LNCaP clone FGC (cell line): ENCODE data around the gene PVALEF.

Source experiments
- DNase-seq: peaks from one replicate; pipeline ENCODE4 v3.0.0-alpha.2; 2011; ENCODE audit warnings: low read depth
- H3K4me3 ChIP-seq: 2 replicates; pipeline ENCODE4 v1.5.1; 2011; ENCODE audit warnings: mild to moderate bottlenecking, low read depth, low read length, control low read depth
- TF ChIP-seq, protein P1 (sequence below): IDR thresholded peaks from 2 replicates; pipeline ENCODE4 v1.5.1; 2012; ENCODE audit warnings: mild to moderate bottlenecking; ENCODE audit not compliant: control insufficient read depth, insufficient read depth; ENCODE audit errors: extremely low read depth

The PVALEF gene

DNA sequence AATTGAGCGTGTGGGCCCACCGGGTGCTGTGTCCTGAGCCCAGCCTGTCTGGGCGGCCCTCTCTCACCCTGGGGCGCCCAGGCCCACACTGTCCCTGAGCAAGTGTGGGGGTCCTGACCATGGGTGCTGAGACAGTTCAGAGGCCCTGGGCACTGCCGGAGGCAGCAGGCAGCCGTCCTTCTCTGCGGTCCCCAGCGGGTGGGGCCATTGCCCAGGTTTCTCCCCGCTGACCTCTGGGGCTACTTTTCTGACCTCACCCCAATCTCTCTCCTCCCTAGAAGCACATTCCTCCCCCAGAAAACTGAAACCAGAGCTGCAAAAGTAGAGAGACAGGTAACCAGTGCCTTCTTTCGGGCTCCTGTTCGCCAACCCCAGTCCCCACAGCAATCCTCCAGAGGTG, 36.0 kb upstream of the PVALEF start:
- H3K4me3 ChIP-seq: no peak overlapping the region
- TF ChIP-seq, protein P1, sequence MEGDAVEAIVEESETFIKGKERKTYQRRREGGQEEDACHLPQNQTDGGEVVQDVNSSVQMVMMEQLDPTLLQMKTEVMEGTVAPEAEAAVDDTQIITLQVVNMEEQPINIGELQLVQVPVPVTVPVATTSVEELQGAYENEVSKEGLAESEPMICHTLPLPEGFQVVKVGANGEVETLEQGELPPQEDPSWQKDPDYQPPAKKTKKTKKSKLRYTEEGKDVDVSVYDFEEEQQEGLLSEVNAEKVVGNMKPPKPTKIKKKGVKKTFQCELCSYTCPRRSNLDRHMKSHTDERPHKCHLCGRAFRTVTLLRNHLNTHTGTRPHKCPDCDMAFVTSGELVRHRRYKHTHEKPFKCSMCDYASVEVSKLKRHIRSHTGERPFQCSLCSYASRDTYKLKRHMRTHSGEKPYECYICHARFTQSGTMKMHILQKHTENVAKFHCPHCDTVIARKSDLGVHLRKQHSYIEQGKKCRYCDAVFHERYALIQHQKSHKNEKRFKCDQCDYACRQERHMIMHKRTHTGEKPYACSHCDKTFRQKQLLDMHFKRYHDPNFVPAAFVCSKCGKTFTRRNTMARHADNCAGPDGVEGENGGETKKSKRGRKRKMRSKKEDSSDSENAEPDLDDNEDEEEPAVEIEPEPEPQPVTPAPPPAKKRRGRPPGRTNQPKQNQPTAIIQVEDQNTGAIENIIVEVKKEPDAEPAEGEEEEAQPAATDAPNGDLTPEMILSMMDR: no peak
- DNase-seq: no peak

DNA sequence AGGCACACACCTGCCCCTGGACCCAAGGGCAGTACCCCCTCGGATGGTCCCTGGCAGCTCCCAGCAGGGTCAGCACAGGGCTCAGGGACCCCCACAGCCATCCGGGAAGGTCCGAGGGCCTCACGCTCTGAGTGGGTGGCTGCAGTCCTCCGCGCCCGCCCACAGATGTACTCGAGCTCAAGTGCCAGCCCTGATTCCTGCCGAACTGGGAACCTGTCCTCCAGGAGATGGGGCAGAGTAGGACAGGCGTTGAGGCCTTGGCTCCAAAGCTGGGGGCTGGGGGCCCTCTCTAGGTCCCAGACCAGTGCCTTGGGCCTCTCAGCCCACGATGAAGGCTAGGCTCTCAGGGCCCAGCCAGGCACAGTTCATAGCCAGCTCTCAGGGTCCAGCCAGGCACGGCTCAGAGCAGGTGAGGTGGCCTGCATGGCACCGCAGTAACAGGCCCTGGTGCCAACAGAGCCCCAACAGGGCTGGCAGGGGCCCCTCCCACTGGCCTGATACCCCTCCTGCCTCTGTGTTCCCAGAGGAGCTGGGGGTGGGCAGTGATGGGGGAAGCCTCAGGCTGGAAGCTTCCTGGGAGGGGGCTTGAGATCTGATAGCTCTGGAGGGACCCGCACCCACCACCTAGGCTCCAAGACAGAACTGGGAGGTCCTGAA, 35.5 kb upstream of the PVALEF start:
- no peak for DNase-seq
- no peak overlapping the region for H3K4me3 ChIP-seq
- TF ChIP-seq, protein P1: no peak

DNA sequence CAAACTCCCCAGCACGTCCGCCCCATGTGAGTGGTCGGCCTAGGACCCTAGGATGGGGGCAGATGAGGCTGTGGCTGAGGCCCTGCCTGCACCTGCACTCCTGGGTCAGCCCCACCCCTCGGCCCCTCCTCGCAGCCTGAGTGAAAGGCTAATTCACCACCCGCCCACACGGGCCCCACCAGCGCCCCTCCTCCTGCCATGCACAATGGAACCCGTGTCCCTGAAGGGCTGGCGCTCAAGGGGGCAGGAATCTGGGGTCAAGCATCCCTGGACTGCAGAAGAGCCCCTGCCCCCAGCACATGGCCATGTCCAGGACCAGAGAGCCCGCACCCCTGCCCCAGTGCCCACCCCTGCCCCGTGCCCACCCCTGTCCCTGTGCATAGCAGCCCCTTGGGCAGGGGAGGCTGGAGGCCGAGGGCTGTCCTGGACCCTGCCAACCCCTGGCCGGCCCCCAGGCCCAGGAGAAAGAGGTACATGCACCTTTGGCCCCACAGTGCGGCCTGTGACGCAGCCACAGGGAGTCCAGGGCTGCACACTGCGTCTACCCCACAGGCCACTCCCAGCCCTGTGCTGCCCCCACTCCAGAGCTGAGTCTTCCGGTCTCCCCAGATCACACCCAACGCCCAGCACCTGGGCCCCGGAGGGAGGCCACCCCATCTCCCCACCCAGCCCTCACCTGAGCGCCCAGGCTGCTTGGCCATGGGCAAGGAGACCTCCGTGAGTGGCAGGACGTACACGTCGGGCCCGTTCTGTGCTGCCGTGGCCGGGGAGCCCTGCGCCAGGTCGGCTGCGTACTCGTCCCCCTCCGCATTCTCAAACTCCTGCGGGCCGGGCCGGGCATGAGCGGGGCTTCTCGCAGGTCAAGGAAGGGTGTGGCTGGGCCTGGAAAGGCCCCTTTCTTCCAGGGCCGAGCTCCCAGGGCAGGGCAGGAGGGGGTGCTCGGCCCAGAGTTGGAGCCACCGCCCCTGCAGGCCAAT, 34.6 kb upstream of the PVALEF start:
- TF ChIP-seq, protein P1: no peak
- no peak overlapping the region for H3K4me3 ChIP-seq
- DNase-seq: no peak

DNA sequence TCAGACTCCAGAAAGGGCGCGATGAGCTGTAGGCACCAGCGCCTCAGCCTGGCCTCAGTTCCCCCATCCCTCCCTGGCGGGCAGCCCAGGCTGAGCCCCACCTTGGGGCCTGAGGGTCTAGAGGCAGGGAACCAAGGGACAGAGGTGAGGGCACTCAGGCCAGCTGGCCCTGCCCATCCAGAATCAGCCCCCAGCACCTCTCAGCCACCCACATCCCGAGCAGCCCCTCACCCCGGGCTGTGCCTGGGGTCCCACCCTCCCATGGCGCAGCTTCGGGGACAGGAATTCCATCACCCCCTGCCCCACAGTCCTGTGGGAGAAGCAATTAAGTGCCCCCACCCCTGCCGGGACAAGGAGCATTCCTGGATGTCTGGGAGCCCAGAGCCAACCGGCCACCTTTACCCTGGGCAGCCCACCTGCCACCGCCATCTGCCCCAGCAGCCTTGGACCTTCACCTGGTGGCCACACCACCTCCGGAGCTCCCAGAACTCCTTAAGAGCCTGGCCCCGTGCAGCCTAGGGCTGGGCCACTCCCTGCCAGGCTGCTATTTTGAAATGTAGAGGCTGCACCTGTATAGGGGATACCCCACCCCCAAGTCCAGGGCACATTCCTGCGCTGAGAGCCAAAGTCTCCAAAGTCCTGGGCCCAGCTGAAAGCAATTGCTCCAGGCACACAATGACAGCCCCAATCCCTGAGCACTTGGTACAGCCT, 33.7 kb upstream of the PVALEF start:
- no peak for DNase-seq
- H3K4me3 ChIP-seq: no peak overlapping the region

DNA sequence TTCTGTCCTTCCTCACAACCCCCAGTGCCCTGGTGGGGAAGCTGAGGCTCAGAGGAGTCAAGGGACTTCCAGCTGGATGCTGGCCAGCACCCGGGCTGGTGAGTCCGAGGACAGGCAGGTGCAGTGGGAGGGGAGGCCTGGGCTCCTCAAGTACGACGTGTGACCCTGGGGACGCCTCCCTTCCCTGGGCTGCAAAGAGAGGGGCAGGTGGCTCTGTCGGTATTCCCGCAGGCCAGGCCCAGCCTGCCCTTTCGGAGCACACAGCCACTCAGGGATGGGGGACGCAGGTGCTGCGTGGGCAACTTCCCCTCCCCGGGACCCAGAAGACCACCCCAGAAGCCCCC, 33.1 kb upstream of the PVALEF start:
- no peak for DNase-seq
- TF ChIP-seq, protein P1: no peak
- H3K4me3 ChIP-seq: no peak overlapping the region

More for the DNA sequence above, 33.7 kb upstream of the PVALEF start:
- TF ChIP-seq, protein P1: no peak

DNA sequence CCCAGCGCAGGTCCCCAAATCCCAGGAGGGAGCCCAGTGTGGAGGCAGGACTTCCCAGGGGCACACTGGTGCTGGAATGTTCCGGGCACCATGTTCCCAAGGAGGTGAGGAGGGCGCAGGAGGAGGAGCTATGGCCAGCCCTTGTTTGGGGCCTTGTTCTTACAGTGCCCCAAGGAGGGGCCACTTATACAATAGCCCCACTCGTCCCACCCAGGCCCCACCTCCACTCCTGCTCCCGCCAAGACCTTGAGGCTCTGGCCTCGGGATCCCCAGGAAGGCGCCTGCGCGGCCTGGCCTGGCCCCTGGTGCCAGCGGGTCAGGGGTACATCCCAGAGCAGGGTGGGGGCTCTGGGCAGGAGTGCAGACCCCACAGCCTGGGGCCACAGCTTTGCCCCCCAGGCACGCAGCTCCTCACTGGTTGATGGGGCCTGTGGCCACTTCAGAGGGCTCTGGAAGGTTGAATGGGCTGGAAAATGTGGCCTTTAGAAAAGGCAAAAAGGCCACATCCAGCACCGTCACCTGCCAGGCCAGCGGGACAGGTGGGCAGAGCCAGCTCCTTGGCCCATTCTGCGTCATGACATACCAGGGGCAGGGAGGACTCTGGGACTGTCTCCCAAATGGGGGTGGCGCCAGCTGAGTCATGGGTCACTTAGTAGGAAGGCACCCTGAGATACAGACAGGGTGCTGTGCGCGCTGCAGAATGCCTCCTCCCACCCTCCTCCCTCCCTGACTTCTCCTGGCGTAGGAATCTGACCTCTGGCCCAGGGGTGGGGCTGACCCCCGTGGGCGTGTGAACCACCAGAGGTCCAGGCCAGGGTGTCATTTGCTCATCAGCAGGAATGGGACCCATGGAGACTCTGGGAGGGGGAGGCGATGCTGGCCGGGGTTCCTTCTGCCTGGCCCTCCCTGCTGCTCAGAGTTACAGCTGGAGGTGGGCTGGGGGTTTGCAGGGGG, 32.3 kb upstream of the PVALEF start:
- no peak for DNase-seq
- TF ChIP-seq, protein P1: no peak
- H3K4me3 ChIP-seq: no peak overlapping the region
